Neuronal stem cell (in vitro differentiated cells): Measurements from ENCODE around the gene FCRL3.

ENCODE experiments used
- DNase-seq: peaks from one replicate; pipeline ENCODE4 v3.0.0-alpha.2; 2013; ENCODE audit warnings: low spot score
- H2AFZ ChIP-seq: one replicate; pipeline ENCODE4 v1.6.1; 2013; ENCODE audit warnings: mild to moderate bottlenecking, low read length, inconsistent platforms
- H2AK5ac ChIP-seq: 2 replicates; pipeline ENCODE4 v1.6.1; 2013; ENCODE audit warnings: low read depth, mild to moderate bottlenecking, inconsistent platforms, low read length, moderate library complexity, mixed read lengths
- H2BK120ac ChIP-seq: 2 replicates; pipeline ENCODE4 v1.6.1; 2013; ENCODE audit warnings: low read depth, mild to moderate bottlenecking, inconsistent platforms, low read length, moderate library complexity, mixed read lengths
- H2BK12ac ChIP-seq: one replicate; pipeline ENCODE4 v1.6.1; 2013; ENCODE audit warnings: low read length, inconsistent platforms
- H2BK15ac ChIP-seq: 2 replicates; pipeline ENCODE4 v1.6.1; 2013; ENCODE audit warnings: mild to moderate bottlenecking, low read length, inconsistent platforms, mixed read lengths
- H2BK5ac ChIP-seq: one replicate; pipeline ENCODE4 v1.6.1; 2013; ENCODE audit warnings: inconsistent platforms, mild to moderate bottlenecking, low read length, moderate library complexity
- H3K14ac ChIP-seq: one replicate; pipeline ENCODE4 v1.6.1; 2013; ENCODE audit warnings: low read length, inconsistent platforms
- H3K18ac ChIP-seq: 2 replicates; pipeline ENCODE4 v1.6.1; 2013; ENCODE audit warnings: low read length, inconsistent platforms
- H3K23ac ChIP-seq: 2 replicates; pipeline ENCODE4 v1.6.1; 2013; ENCODE audit warnings: low read depth, mild to moderate bottlenecking, mixed read lengths, low read length, inconsistent platforms; ENCODE audit not compliant: poor library complexity
- H3K27ac ChIP-seq: replicated peaks from 3 replicates; pipeline ENCODE4 v1.5.1; 2013; ENCODE audit warnings: low read length, inconsistent platforms
- H3K27me3 ChIP-seq, 3 experiments: 2 replicates each; pipeline ENCODE4 v1.6.1; 2013; ENCODE audit warnings: low read length in 3 of 3, mild to moderate bottlenecking in 2 of 3, inconsistent platforms in 1 of 3, low read depth in 1 of 3, mixed read lengths in 1 of 3, moderate library complexity in 1 of 3; ENCODE audit not compliant: control insufficient read depth in 3 of 3, insufficient read depth in 3 of 3
- H3K36me3 ChIP-seq, 2 donors: replicated peaks in 1 of 2; 2 replicates each; pipeline ENCODE4 v1.6.1; 2013; ENCODE audit warnings: low read length in 2 of 2; ENCODE audit not compliant: control insufficient read depth in 2 of 2, insufficient read depth in 2 of 2
- H3K4ac ChIP-seq: 2 replicates; pipeline ENCODE4 v1.6.1; 2013; ENCODE audit warnings: inconsistent platforms, mild to moderate bottlenecking, low read length, moderate library complexity
- H3K4me1 ChIP-seq, 2 donors: 1 replicate in 1 of 2; 2 replicates in 1 of 2; pipeline ENCODE4 v1.6.1; 2013; ENCODE audit warnings: low read length in 2 of 2, low read depth in 1 of 2; ENCODE audit not compliant: control insufficient read depth in 2 of 2, insufficient read depth in 1 of 2
- H3K4me2 ChIP-seq: one replicate; pipeline ENCODE4 v1.6.1; 2013; ENCODE audit warnings: mild to moderate bottlenecking, low read length, inconsistent platforms; ENCODE audit not compliant: insufficient read depth, poor library complexity, severe bottlenecking
- H3K4me3 ChIP-seq, 2 donors: 2 replicates each; pipeline ENCODE4 v1.5.1; 2013; ENCODE audit warnings: low read length in 2 of 2, mild to moderate bottlenecking in 2 of 2, inconsistent platforms in 1 of 2, moderate library complexity in 1 of 2
- H3K79me1 ChIP-seq: one replicate; pipeline ENCODE4 v1.6.1; 2013; ENCODE audit warnings: low read depth, mild to moderate bottlenecking, inconsistent platforms, low read length, moderate library complexity
- H3K9ac ChIP-seq: one replicate; pipeline ENCODE4 v1.6.1; 2013; ENCODE audit warnings: mild to moderate bottlenecking, low read depth, low read length, inconsistent platforms; ENCODE audit not compliant: poor library complexity
- H3K9me3 ChIP-seq, 2 donors: replicated peaks in 1 of 2; 2 replicates each; pipeline versions ENCODE3 to v1.6.1; 2013; ENCODE audit warnings: low read length in 2 of 2, mild to moderate bottlenecking in 2 of 2, inconsistent platforms in 1 of 2, low read depth in 1 of 2, mixed read lengths in 1 of 2, moderate library complexity in 1 of 2; ENCODE audit not compliant: control insufficient read depth in 2 of 2, insufficient read depth in 1 of 2
- H4K8ac ChIP-seq: one replicate; pipeline ENCODE4 v1.6.1; 2013; ENCODE audit warnings: low read depth, mild to moderate bottlenecking, inconsistent platforms, low read length, moderate library complexity
- H4K91ac ChIP-seq: one replicate; pipeline ENCODE4 v1.6.1; 2013; ENCODE audit warnings: low read length, low read depth, mild to moderate bottlenecking, inconsistent platforms; ENCODE audit not compliant: poor library complexity
- WGBS, 2 donors: extraction: QIAGEN DNeasy Blood & Tissue Kit; methylation state at CpG; one replicate each; pipeline ENCODE4 v1.1.7; 2013; ENCODE audit warnings: missing lambda C conversion rate in 2 of 2, mixed read lengths in 1 of 2; ENCODE audit not compliant: insufficient read length in 2 of 2, insufficient replicate concordance in 1 of 2; ENCODE audit errors: extremely low coverage in 2 of 2; 5-methylcytosine and 5-hydroxymethylcytosine counted together

The FCRL3 gene

DNA sequence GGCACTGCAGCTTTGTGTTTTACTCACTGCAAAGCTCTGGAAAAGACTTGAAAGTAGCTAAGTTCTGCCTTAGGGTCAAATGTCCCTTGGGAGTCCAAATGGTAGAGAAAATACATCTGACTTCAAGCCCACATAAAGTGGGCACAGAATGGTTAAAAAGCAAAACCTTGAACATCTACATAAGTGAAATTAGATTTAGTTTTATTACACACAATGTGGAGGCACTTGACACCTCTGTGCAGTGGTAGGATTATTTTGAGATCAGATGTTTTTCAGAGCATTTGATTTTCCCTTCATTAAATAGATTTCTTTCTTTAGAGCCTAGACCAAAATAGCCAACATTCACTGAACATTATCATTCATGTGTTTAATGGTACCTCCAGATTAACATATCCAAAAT is 11.2 kb upstream of the FCRL3 start:
- no peaks in the 10 kb centered on the region for H3K9me3 ChIP-seq
- H4K8ac ChIP-seq = no peak overlapping the region
- H3K79me1 ChIP-seq = no peaks in the 10 kb centered on the region
- no peak overlapping the region for H2BK120ac ChIP-seq
- H3K27ac ChIP-seq = no peak overlapping the region
- H3K18ac ChIP-seq = no peak overlapping the region
- no peaks in the 10 kb centered on the region for H3K27me3 ChIP-seq
- no peak overlapping the region for H3K14ac ChIP-seq
- H3K23ac ChIP-seq = no peak overlapping the region
- H2AK5ac ChIP-seq = no peak overlapping the region
- no peak for DNase-seq
- no peak overlapping the region for H3K4ac ChIP-seq
- no peak overlapping the region for H2AFZ ChIP-seq
- H3K9ac ChIP-seq = no peak overlapping the region
- no peak overlapping the region for H2BK15ac ChIP-seq
- no peak overlapping the region for H2BK12ac ChIP-seq
- H3K4me1 ChIP-seq = no peaks in the 10 kb centered on the region
- no peak overlapping the region for H3K4me3 ChIP-seq
- H2BK5ac ChIP-seq = no peak overlapping the region
- no peak overlapping the region for H3K4me2 ChIP-seq
- H3K36me3 ChIP-seq = no peaks in the 10 kb centered on the region
- H4K91ac ChIP-seq = no peak overlapping the region

DNA sequence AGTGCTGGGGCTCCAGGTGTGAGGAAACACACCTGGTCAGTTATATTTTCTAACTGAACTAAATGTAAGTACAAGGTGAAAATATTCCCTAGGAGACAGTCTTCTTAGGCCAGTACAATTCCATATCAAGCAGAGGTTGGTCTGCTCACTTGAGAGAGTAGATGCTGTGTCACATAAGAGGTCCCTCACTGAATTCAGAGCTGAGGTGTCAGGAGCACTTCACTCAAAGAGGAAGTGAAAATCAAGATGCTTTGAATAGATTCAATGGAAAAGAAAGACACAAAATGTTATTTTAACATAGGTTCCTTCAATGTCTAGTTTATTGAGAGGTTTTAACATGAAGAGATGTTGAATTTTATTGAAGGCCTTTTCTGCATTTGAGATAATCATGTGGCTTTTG is 4.3 kb upstream of the FCRL3 start:
- no peaks in the 10 kb centered on the region for H3K4me1 ChIP-seq
- no peak overlapping the region for H3K4me2 ChIP-seq
- no peaks in the 10 kb centered on the region for H3K36me3 ChIP-seq
- no peak overlapping the region for H3K4me3 ChIP-seq
- no peaks in the 10 kb centered on the region for H3K9me3 ChIP-seq
- H4K8ac ChIP-seq = no peak overlapping the region
- H2BK15ac ChIP-seq = no peak overlapping the region
- H3K4ac ChIP-seq = no peak overlapping the region
- no peak overlapping the region for H3K18ac ChIP-seq
- no peak overlapping the region for H3K23ac ChIP-seq
- no peak overlapping the region for H2AFZ ChIP-seq
- no peak overlapping the region for H2AK5ac ChIP-seq
- H3K27ac ChIP-seq = no peak overlapping the region
- DNase-seq = no peak
- H3K14ac ChIP-seq = no peak overlapping the region
- H3K9ac ChIP-seq = no peak overlapping the region
- no peak overlapping the region for H2BK120ac ChIP-seq
- H2BK5ac ChIP-seq = no peak overlapping the region
- H3K79me1 ChIP-seq = no peaks in the 10 kb centered on the region
- no peaks in the 10 kb centered on the region for H3K27me3 ChIP-seq
- no peak overlapping the region for H2BK12ac ChIP-seq
- H4K91ac ChIP-seq = no peak overlapping the region

DNA sequence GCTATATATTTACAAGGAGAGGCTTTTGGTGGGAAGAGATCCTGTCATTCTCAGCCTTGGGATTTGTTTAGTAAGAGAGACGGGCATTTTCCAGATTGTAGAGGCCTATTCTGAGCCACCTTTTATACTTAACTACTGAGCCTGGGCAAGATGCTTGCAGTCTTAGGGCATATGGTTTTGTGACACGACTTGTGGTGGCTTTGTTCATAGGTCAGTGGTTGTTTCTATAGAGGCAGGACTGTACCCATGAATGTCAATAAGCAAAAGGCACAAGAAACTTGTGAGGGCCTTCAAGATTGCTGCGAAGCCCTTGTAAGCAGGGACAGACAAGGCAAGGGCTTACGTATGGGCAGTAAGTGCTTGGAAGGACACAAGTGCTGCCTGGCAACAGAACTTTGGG is 3.4 kb upstream of the FCRL3 start:
- H2AFZ ChIP-seq = no peak overlapping the region
- H2BK120ac ChIP-seq = no peak overlapping the region
- no peak overlapping the region for H3K4ac ChIP-seq
- no peak overlapping the region for H3K23ac ChIP-seq
- H3K27ac ChIP-seq = no peak overlapping the region
- no peak overlapping the region for H4K91ac ChIP-seq
- WGBS, 2 donors = no CpG with 5 or more reads among the region's 4 CpGs
- H3K9ac ChIP-seq = no peak overlapping the region
- no peak overlapping the region for H3K4me2 ChIP-seq
- H2BK12ac ChIP-seq = no peak overlapping the region
- H3K14ac ChIP-seq = no peak overlapping the region
- H2AK5ac ChIP-seq = no peak overlapping the region
- no peaks in the 10 kb centered on the region for H3K27me3 ChIP-seq
- H3K4me3 ChIP-seq = no peak overlapping the region
- no peak for DNase-seq
- H3K18ac ChIP-seq = no peak overlapping the region
- no peak overlapping the region for H2BK15ac ChIP-seq
- no peaks in the 10 kb centered on the region for H3K4me1 ChIP-seq
- no peaks in the 10 kb centered on the region for H3K79me1 ChIP-seq
- no peak overlapping the region for H4K8ac ChIP-seq
- H2BK5ac ChIP-seq = no peak overlapping the region
- H3K36me3 ChIP-seq = no peaks in the 10 kb centered on the region
- H3K9me3 ChIP-seq = no peaks in the 10 kb centered on the region

DNA sequence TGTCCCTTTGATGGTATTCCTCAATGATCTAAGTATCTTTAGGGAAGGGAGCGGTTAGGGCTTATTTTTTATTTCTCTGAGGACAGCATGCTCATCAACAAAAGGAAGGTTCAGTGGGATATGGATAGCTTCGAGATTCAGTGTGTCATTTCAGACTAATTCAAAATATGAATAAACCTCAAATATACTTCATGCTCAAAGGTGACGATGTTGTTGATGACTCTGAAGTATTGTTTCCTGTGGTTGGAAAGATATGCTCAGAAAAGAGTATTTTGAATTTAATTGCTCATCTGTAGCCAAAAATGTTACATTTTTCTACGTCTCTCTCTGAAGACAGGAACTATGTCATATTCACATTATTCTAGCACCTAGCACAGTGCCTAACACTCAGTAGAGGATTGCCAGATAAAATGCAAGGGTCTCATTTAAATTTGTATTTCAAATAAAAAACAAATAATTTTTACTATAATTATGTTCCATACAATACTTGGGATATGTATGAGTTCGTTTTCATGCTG is 1.8 kb upstream of the FCRL3 start:
- H3K4me2 ChIP-seq = no peak overlapping the region
- H3K4ac ChIP-seq = no peak overlapping the region
- no peaks in the 10 kb centered on the region for H3K79me1 ChIP-seq
- no peak overlapping the region for H2BK15ac ChIP-seq
- H3K9ac ChIP-seq = no peak overlapping the region
- no peak overlapping the region for H4K91ac ChIP-seq
- DNase-seq = no peak
- H2AFZ ChIP-seq = no peak overlapping the region
- H3K27ac ChIP-seq = no peak overlapping the region
- H2BK12ac ChIP-seq = no peak overlapping the region
- no CpG with 5 or more reads among the region's 5 CpGs for WGBS, 2 donors
- H4K8ac ChIP-seq = no peak overlapping the region
- H3K9me3 ChIP-seq = no peaks in the 10 kb centered on the region
- H3K23ac ChIP-seq = no peak overlapping the region
- H2BK120ac ChIP-seq = no peak overlapping the region
- no peaks in the 10 kb centered on the region for H3K27me3 ChIP-seq
- H3K18ac ChIP-seq = no peak overlapping the region
- no peak overlapping the region for H3K4me3 ChIP-seq
- no peak overlapping the region for H2AK5ac ChIP-seq
- no peaks in the 10 kb centered on the region for H3K4me1 ChIP-seq
- no peak overlapping the region for H3K14ac ChIP-seq
- no peak overlapping the region for H2BK5ac ChIP-seq
- no peaks in the 10 kb centered on the region for H3K36me3 ChIP-seq
